Activated naive CD8-positive, alpha-beta T cell treated with anti-CD3 and anti-CD28 coated beads for 36 hours (primary cell): ENCODE data around the gene ADAMTS9. TPM values are rescaled to one million over a fixed set of nuclear protein-coding genes. Genes with fewer than 3 reads are reported as not detected.

Source experiments
- DNase-seq: peaks from one replicate; pipeline ENCODE4 v3.0.0; 2021
- H3K27ac Mint-ChIP-seq: one replicate; pipeline ENCODE4 v1.8.0; 2022; ENCODE audit warnings: mild to moderate bottlenecking, moderate library complexity, mixed read lengths
- H3K27me3 Mint-ChIP-seq: one replicate; pipeline ENCODE4 v1.8.0; 2022; ENCODE audit warnings: mild to moderate bottlenecking, mixed read lengths
- H3K36me3 Mint-ChIP-seq: one replicate; pipeline ENCODE4 v1.8.0; 2021; ENCODE audit warnings: mild to moderate bottlenecking, mixed read lengths
- H3K4me1 Mint-ChIP-seq: one replicate; pipeline ENCODE4 v1.8.0; 2021; ENCODE audit warnings: mixed read lengths
- H3K4me3 Mint-ChIP-seq: one replicate; pipeline ENCODE4 v1.8.0; 2022; ENCODE audit warnings: mild to moderate bottlenecking, moderate library complexity, mixed read lengths
- H3K9me3 Mint-ChIP-seq: one replicate; pipeline ENCODE4 v1.8.0; 2022; ENCODE audit warnings: mixed read lengths
- total RNA-seq, 2 experiments: library from RNA; stranded (reverse); gene quantifications; one replicate each; pipeline ENCODE4 v1.2.3, GENCODE V29; 2021

The ADAMTS9 gene
- total RNA-seq, 2 experiments from 2014 or later: not detected

GRCh38 chr3:64705946-64706345 is 18.1 kb upstream of the ADAMTS9 start:
- H3K4me3 Mint-ChIP-seq: no peak overlapping the region

DNA sequence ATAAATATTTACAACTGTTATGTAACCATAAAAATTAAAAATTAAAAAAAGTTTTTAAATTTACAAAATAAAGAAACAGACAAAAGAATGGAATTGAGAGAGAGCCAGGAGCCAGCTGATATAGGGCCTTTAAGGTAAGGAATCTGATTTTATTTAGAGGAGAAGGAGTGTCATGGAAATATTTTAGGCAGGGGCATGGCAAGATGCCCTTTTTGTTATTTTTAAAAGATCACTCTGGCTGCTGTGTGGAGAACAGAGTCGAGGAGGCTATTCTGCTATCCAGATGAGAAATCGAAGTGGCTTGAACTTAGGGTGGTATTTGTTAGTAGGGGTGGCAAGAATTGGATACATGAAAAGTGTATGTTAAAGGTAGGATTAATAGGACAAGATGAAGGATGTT is 9.1 kb upstream of the ADAMTS9 start:
- DNase-seq: no peak
- H3K9me3 Mint-ChIP-seq: no peaks in the 10 kb centered on the region
- no peak overlapping the region for H3K4me3 Mint-ChIP-seq
- no peak overlapping the region for H3K27ac Mint-ChIP-seq
- no peaks in the 10 kb centered on the region for H3K4me1 Mint-ChIP-seq
- no peaks in the 10 kb centered on the region for H3K36me3 Mint-ChIP-seq
- peaks cover 15% of the 10 kb centered on the region for H3K27me3 Mint-ChIP-seq

More at GRCh38 chr3:64705946-64706345, 18.1 kb upstream of the ADAMTS9 start:
- H3K4me1 Mint-ChIP-seq: no peaks in the 10 kb centered on the region
- no peaks in the 10 kb centered on the region for H3K36me3 Mint-ChIP-seq
- DNase-seq: no peak
- H3K27ac Mint-ChIP-seq: no peak overlapping the region
- peaks cover 3% of the 10 kb centered on the region for H3K27me3 Mint-ChIP-seq
- H3K9me3 Mint-ChIP-seq: peaks cover 4% of the 10 kb centered on the region

DNA sequence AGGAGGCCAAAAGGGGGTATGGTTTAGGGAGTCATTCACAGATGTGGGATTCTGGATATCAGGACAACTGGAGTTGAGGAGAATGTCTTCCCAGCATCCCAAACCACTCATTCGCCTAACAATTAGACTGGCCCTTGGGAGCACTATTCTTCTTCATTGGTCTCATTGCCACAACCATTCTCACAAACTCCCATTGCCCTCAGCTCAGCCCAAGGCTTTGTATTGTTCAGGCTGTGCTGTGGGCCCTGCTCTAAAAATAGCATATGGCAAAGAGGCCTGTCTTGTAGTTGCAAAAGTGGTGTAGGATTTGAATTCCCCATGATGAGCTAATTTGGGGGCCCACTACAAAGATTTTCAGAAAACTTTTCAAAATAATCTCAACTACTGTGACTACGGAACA is 6.3 kb upstream of the ADAMTS9 start:
- no peaks in the 10 kb centered on the region for H3K36me3 Mint-ChIP-seq
- H3K4me3 Mint-ChIP-seq: no peak overlapping the region
- H3K27ac Mint-ChIP-seq: no peak overlapping the region
- no peaks in the 10 kb centered on the region for H3K9me3 Mint-ChIP-seq
- no peak for DNase-seq
- H3K27me3 Mint-ChIP-seq: peaks cover 25% of the 10 kb centered on the region
- H3K4me1 Mint-ChIP-seq: no peaks in the 10 kb centered on the region

DNA sequence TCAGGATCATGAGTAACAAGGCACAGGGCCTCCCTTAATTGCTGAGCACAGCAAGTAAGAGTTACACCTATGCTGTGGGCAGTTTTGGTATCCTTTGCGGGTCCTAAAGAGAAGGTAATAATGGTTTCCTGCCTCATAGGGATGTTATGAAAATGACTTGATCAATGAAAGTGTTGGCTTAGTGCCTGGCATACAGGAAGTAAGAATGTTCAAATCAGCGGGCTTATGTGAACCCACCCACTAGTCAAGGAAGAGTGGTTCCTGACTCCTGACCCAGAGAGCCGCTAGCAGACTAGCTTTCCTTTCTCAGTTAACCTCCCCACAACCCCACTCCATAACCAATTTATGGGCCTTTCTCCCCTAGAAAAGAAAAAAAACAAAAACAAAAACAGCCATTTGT is 5.2 kb upstream of the ADAMTS9 start:
- peaks cover 35% of the 10 kb centered on the region for H3K27me3 Mint-ChIP-seq
- no peak overlapping the region for H3K4me3 Mint-ChIP-seq
- H3K4me1 Mint-ChIP-seq: peaks cover 3% of the 10 kb centered on the region
- no peak for DNase-seq
- no peak overlapping the region for H3K27ac Mint-ChIP-seq
- H3K9me3 Mint-ChIP-seq: no peaks in the 10 kb centered on the region
- no peaks in the 10 kb centered on the region for H3K36me3 Mint-ChIP-seq

DNA sequence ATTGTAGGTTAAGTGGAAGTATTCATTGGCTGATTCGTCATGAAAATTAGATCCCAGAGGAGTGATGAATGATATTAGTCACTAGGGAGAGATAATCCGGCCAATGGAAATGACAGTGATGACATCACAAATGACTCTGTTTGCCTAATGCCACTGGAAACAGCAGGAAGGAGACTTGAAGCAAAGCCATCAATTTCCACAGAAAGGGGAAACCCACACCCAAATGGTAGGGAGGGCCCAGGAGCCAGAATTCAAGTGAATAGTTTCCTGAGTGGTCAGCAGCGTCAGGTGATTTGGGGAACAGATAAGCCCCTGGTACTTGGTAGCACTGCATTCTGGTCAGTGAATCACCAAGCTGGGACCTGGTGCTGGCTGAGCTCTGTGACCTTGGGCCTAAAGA is 3.3 kb upstream of the ADAMTS9 start:
- Mint-ChIP-seq H3K9me3 (no peaks in the 10 kb centered on the region), H3K36me3 (no peaks in the 10 kb centered on the region), H3K27ac (no peak overlapping the region), H3K4me3 (no peak overlapping the region), H3K27me3 (peaks cover 48% of the 10 kb centered on the region), H3K4me1 (peaks cover 9% of the 10 kb centered on the region)
- no peak for DNase-seq

DNA sequence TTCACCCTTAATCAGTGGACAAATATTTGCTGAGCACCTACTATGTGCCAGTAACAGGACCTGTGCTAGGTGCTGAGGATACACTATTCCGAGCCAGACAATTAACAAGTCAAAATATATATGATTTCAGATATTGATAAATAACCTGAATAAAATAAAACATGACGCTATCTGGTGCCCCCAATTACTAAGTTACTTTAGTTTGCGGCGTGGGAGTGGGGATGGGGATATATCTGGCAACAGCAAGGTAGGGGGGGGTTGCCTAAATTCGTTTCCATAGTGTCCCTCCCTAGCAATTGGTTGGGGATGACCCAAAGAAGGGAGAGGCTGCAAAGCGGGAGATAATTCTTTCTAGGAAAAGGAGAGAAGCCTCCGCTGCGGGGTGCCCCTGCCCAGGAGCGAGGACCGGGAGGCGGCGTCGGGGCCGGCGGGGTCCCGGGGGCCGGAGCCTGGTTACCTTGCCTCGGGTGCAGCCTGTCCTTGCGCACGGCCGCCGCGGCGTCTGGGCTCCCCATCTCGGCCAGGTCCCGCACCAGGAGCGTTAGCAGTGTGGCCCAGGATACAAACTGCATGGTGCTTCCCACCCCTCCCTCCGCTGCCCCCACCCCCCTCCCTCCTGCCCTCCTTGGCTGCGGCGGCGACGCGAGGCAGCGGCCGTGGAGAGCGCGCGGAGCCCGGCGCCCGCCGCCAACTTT is 567 bp downstream of the ADAMTS9 start:
- Mint-ChIP-seq H3K36me3 (no peaks in the 10 kb centered on the region), H3K4me1 (peaks cover 9% of the 10 kb centered on the region), H3K9me3 (no peaks in the 10 kb centered on the region), H3K27me3 (peaks cover 65% of the 10 kb centered on the region), H3K4me3 (no peak overlapping the region), H3K27ac (no peak overlapping the region)
- DNase-seq: no peak

DNA sequence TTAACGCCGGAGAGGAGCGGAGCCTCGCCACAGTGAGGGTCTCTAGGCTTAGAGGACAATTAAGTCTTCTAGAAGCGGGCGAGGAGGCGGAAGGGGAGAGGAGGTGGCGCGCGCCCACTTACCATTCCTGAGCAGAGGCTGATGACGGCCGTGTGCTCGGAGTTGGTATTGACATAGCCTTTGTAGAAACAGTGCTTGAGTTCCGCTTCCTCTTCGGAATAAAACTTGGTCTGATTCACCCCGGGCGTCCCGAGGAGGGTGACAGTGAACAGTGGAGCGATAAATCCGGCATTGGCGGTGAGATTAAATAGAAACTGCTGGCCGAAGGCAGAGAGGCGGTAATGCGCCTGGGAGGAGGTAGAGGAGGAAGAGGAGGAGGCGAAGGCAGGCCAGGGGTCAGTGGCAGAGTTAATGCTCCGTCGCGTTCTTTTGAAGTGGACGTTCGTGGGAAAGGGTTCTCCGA is 1.3 kb downstream of the ADAMTS9 start:
- DNase-seq: no peak
- Mint-ChIP-seq H3K36me3 (no peaks in the 10 kb centered on the region), H3K4me3 (peak overlapping the region; percentile 16)

GRCh38 chr3:64685800-64686445 is 1.9 kb downstream of the ADAMTS9 start:
- H3K27me3 Mint-ChIP-seq: peaks cover 61% of the 10 kb centered on the region
- H3K4me1 Mint-ChIP-seq: peaks cover 9% of the 10 kb centered on the region
- no peaks in the 10 kb centered on the region for H3K9me3 Mint-ChIP-seq
- DNase-seq: peak; percentile 1
- H3K27ac Mint-ChIP-seq: no peak overlapping the region
- H3K36me3 Mint-ChIP-seq: no peaks in the 10 kb centered on the region
- no peak overlapping the region for H3K4me3 Mint-ChIP-seq

More for the DNA sequence above, 1.3 kb downstream of the ADAMTS9 start:
- H3K27ac Mint-ChIP-seq: no peak overlapping the region
- H3K4me1 Mint-ChIP-seq: peaks cover 9% of the 10 kb centered on the region
- H3K9me3 Mint-ChIP-seq: no peaks in the 10 kb centered on the region
- peaks cover 61% of the 10 kb centered on the region for H3K27me3 Mint-ChIP-seq

GRCh38 chr3:64685331-64685799 is 2.4 kb downstream of the ADAMTS9 start:
- no peak overlapping the region for H3K27ac Mint-ChIP-seq

GRCh38 chr3:64684715-64685261 is 3.0 kb downstream of the ADAMTS9 start:
- peaks cover 9% of the 10 kb centered on the region for H3K4me1 Mint-ChIP-seq
- H3K4me3 Mint-ChIP-seq: no peak overlapping the region
- H3K27me3 Mint-ChIP-seq: peaks cover 54% of the 10 kb centered on the region
- H3K9me3 Mint-ChIP-seq: no peaks in the 10 kb centered on the region
- no peak for DNase-seq
- H3K36me3 Mint-ChIP-seq: no peaks in the 10 kb centered on the region
- H3K27ac Mint-ChIP-seq: no peak overlapping the region

More at GRCh38 chr3:64685331-64685799, 2.4 kb downstream of the ADAMTS9 start:
- H3K4me1 Mint-ChIP-seq: peaks cover 9% of the 10 kb centered on the region
- H3K9me3 Mint-ChIP-seq: no peaks in the 10 kb centered on the region
- H3K36me3 Mint-ChIP-seq: no peaks in the 10 kb centered on the region
- no peak overlapping the region for H3K4me3 Mint-ChIP-seq
- no peak for DNase-seq
- peaks cover 58% of the 10 kb centered on the region for H3K27me3 Mint-ChIP-seq

- H3K4me3 Mint-ChIP-seq: no peak overlapping the region
- no peaks in the 10 kb centered on the region for H3K36me3 Mint-ChIP-seq
- no peaks in the 10 kb centered on the region for H3K9me3 Mint-ChIP-seq
- DNase-seq: no peak
- H3K27ac Mint-ChIP-seq: no peak overlapping the region
- peaks cover 36% of the 10 kb centered on the region for H3K27me3 Mint-ChIP-seq
- peaks cover 6% of the 10 kb centered on the region for H3K4me1 Mint-ChIP-seq
Measured at GRCh38 chr3:64681827-64682226, 6.0 kb downstream of the ADAMTS9 start.

DNA sequence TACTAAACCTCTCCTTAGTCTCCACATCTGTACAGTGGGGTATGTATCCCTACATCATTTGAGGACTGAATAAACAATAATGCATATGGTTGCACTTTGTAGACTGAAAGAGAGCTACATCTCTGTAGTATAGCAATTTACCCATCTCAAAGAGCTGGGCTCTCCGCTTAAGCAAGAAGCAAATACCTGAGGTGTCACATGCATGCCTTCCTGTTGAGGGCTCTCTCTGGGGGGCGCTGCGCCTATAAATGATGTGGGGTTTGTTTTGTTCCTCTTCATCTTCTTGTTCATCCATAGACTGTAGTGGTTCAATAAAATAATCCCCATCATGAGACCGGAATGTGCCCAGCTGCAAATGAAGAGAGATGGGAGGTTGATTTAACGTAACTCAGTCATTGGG is 6.8 kb downstream of the ADAMTS9 start:
- Mint-ChIP-seq H3K27ac (no peak overlapping the region), H3K36me3 (no peaks in the 10 kb centered on the region), H3K4me3 (no peak overlapping the region), H3K4me1 (no peaks in the 10 kb centered on the region), H3K27me3 (peaks cover 28% of the 10 kb centered on the region), H3K9me3 (no peaks in the 10 kb centered on the region)
- DNase-seq: no peak

DNA sequence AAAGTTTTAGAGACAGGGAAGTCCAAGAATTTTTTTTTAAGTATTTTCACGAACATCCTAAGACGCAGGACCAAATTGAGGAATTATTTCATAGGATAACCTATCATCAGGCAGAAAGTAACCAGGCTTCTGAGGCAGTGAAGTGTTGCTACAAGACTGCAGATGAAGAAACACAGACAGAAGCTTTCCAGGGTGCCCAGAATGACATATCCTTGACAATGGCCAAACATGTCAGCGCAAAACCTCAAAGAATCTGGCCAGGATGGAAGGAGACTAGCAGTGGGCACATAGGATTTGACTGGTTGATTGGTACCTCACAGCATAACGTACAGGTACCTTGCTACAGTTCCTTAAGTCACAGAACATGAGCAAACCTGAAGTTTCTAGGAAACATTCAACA is 7.5 kb downstream of the ADAMTS9 start:
- Mint-ChIP-seq H3K27me3 (peaks cover 21% of the 10 kb centered on the region), H3K9me3 (no peaks in the 10 kb centered on the region), H3K36me3 (no peaks in the 10 kb centered on the region), H3K4me3 (no peak overlapping the region), H3K27ac (no peak overlapping the region), H3K4me1 (no peaks in the 10 kb centered on the region)
- DNase-seq: no peak

DNA sequence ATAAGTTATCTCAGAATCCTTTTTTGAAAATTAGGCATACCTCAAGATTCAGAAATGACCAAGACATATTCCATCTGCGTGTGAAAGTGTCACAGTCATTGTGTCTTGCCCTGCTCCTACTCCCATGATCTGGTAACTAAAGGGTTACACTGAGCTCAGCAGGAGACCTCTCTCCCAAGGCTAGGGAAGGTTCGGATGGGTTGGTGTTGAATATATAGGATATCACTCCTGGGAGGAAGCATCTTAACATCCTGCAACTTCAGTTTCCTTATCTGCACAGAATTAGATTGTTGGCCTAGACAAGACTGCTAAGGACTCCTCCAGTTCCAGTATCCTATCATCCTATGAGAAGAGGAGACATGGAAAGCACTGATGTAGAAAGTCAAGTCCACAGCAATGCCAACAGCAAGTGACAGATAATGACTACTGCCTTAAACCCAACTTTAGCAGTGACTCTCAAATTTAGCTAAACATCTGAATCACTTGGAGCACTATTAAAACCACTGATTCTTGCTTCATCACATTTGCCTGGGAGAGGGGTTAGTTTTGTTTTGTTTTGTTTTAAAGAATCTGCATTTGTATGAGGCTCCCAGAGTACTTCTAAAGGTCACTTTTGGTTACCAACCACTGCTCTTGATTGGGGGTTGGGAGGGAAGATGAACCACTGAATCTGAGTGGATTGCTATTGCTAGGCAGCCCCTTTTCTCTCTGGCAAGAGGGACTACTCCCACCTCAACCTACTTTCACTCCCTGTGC is 9.7 kb downstream of the ADAMTS9 start:
- H3K36me3 Mint-ChIP-seq: no peaks in the 10 kb centered on the region
- no peak for DNase-seq
- H3K27me3 Mint-ChIP-seq: no peaks in the 10 kb centered on the region
- H3K4me3 Mint-ChIP-seq: no peak overlapping the region
- no peaks in the 10 kb centered on the region for H3K4me1 Mint-ChIP-seq
- no peak overlapping the region for H3K27ac Mint-ChIP-seq
- H3K9me3 Mint-ChIP-seq: no peaks in the 10 kb centered on the region

- Mint-ChIP-seq H3K27me3 (no peaks in the 10 kb centered on the region), H3K4me3 (no peak overlapping the region), H3K4me1 (no peaks in the 10 kb centered on the region), H3K36me3 (no peaks in the 10 kb centered on the region), H3K9me3 (no peaks in the 10 kb centered on the region), H3K27ac (no peak overlapping the region)
- DNase-seq: no peak
Measured at GRCh38 chr3:64676831-64677230, 11.0 kb downstream of the ADAMTS9 start.
